BLaER1 treated with 17β-estradiol and CSF1 and Interleukin-3, amounts not matched to agents 10 nM and 100 nM (cell line): ENCODE data around the gene FILIP1L.
A peak's percentile ranks its signal among the peaks of the same experiment; 100 is the strongest.

Experiments used
- H3K27ac ChIP-seq, 11 experiments: shearing (Covaris generic); formaldehyde crosslinking; 2 replicates each; pipeline ENCODE4 v1.8.1; 2022
- H3K27me3 ChIP-seq, 11 experiments: shearing (Covaris generic); formaldehyde crosslinking; 2 replicates each; pipeline ENCODE4 v1.8.1; 2022
- H3K36me3 ChIP-seq, 11 experiments: shearing (Covaris generic); formaldehyde crosslinking; 2 replicates each; pipeline ENCODE4 v1.8.1; 2022
- H3K4me1 ChIP-seq, 10 experiments: shearing (Covaris generic); formaldehyde crosslinking; 2 replicates each; pipeline ENCODE4 v1.8.1; 2022
- H3K4me2 ChIP-seq, 11 experiments: shearing (Covaris generic); formaldehyde crosslinking; 2 replicates each; pipeline ENCODE4 v1.8.1; 2022
- H3K4me3 ChIP-seq, 10 experiments: shearing (Covaris generic); formaldehyde crosslinking; 2 replicates each; pipeline ENCODE4 v1.8.1; 2022
- H3K9ac ChIP-seq, 11 experiments: shearing (Covaris generic); formaldehyde crosslinking; 2 replicates each; pipeline ENCODE4 v1.8.1; 2022
- H3K9me3 ChIP-seq, 11 experiments: shearing (Covaris generic); formaldehyde crosslinking; replicated peaks in 1 of 11; 2 replicates each; pipeline ENCODE4 v1.8.1; 2022
- H4K20me1 ChIP-seq, 11 experiments: shearing (Covaris generic); formaldehyde crosslinking; 2 replicates each; pipeline ENCODE4 v1.8.1; 2022
- Cebpa-rat ChIP-seq, 11 experiments: shearing (Covaris generic); IDR thresholded peaks; 2 replicates each; pipeline ENCODE4 v1.8.1; 2022

The FILIP1L gene

DNA sequence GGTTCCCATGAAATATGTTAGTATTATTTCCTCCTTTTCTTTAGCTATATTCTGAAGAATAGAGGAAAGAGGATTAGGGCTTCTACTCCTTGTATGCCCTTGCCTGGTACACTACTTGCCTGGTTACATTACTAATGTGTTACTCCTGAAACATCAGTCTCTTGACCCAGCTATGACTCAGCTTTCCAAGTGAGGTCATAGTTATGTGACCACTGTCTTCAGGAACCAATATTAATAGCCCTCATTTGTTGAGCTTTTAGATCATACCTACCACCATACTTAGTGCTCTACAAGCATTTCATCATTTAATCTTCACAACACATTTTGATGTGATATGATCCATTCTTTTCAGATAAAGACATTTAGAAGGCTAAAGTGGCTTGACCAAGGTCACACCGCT lies 236.3 kb downstream of the FILIP1L start:
- Histone ChIP-seq H3K27ac (no peak overlapping the region), H3K9me3 (no peaks in the 10 kb centered on the region), H4K20me1 (peaks cover 0 to 98% (median 71%) of the 10 kb centered on the region in 11 experiments; a peak in 17 of 22 replicates), H3K4me1 (peaks cover 0 to 21% (median 13%) of the 10 kb centered on the region in 10 experiments; a peak in 15 of 20 replicates), H3K27me3 (peaks cover 33 to 54% (median 51%) of the 10 kb centered on the region in 11 experiments), H3K4me3 (no peak overlapping the region), H3K4me2 (no peak overlapping the region), H3K36me3 (peaks cover 0 to 7% (median 0%) of the 10 kb centered on the region in 11 experiments; a peak in 2 of 22 replicates), H3K9ac (no peak overlapping the region)
- no peak for TF ChIP-seq Cebpa-rat (IDR thresholded peaks at IDR 0.05)

DNA sequence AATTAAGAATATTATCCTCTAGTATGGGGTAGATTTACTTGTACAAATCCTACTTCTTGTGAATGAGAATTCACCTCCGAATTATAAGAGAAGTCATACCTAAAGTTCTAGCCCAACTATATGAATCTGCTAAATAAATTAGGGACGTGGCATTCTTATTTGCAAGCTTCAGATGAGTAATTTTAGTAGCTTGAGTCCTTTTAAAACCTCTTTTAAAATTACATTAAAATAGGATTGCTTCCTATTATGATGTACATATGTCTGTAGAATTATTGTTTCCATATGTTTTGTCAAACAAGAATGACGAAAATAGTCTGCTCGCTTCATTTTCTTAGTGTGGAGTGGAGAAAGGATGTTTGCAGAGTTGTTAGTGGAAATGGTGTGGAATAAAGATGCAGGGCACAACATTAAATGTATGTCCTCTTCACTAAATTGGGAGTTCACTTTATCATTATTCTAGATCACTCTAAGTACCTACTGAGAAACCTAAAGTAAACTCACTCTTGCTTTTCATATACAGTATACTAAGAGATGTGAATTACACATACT lies 237.2 kb downstream of the FILIP1L start:
- no peak overlapping the region for H3K4me3 ChIP-seq

DNA sequence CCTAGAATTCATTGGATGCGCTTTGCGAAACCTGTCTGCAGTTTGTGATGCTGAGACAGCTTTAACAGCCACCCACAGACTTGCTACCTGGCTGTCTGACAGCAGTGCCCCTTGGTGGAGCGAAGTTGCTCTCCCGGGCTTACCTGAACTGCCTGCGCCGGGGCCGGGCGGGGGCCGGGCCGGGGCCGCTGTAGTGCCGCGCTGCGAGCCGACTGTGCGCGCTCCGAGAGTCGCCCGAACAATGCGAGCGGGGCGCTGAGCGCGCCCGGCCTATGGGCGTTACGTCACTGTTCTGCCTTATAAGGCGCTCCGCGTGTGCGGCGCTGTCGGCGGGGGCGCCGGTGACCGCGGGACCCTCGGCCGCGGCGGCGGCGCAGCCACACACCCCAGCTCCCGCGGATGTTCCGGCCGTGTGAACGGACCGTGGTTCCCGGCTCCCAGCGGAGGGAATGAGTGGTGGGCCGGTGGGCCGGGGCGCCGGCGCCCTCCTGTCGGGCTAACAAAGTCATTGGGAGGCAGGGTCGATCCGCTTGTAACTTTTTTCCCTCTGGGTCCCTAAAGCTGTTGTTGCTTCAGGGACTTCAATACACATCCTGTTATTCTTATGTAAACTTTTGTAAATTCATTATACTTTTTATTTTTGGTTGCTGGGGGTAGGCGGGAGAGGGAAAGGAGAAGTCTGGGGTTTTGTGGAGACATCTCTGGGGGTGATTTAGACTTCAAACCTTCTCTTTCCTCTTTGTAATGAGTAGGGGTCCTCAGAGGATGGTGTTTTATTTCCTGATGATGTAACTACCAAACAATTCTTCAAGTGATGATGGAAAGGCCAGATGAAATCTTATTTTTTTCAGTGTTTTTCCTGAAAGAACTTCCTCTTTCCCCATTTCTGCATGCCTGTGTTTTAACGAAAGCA lies 238.1 kb downstream of the FILIP1L start:
- peaks cover 0 to 21% (median 13%) of the 10 kb centered on the region in 10 experiments; a peak in 15 of 20 replicates for H3K4me1 ChIP-seq
- H3K9ac ChIP-seq = peak overlapping the region in 9 of 11 experiments; percentile 9 to 81 (median 36); a peak in 15 of 22 replicates
- peaks cover 0 to 7% (median 0%) of the 10 kb centered on the region in 11 experiments; a peak in 2 of 22 replicates for H3K36me3 ChIP-seq
- H3K27me3 ChIP-seq = peaks cover 39 to 72% (median 61%) of the 10 kb centered on the region in 11 experiments
- H4K20me1 ChIP-seq = peaks cover 0 to 99% (median 89%) of the 10 kb centered on the region in 11 experiments; a peak in 17 of 22 replicates
- peak overlapping the region in 4 of 11 experiments; percentile 22 to 77 (median 66); a peak in 7 of 22 replicates for H3K27ac ChIP-seq
- no peak for TF ChIP-seq Cebpa-rat (IDR thresholded peaks at IDR 0.05)
- H3K9me3 ChIP-seq = no peaks in the 10 kb centered on the region
- H3K4me2 ChIP-seq = peak overlapping the region; percentile 75 to 93 (median 84)
- H3K4me3 ChIP-seq = peak overlapping the region; percentile 44 to 71 (median 56)

More for the DNA sequence above, 237.2 kb downstream of the FILIP1L start:
- no peaks in the 10 kb centered on the region for H3K9me3 ChIP-seq
- H3K4me1 ChIP-seq = peaks cover 0 to 21% (median 13%) of the 10 kb centered on the region in 10 experiments; a peak in 15 of 20 replicates
- H3K27ac ChIP-seq = no peak overlapping the region
- TF ChIP-seq Cebpa-rat (IDR thresholded peaks at IDR 0.05) = no peak
- peak overlapping the region in 2 of 11 experiments; percentile 88 to 92; a peak in 3 of 22 replicates for H3K4me2 ChIP-seq
- peaks cover 0 to 7% (median 0%) of the 10 kb centered on the region in 11 experiments; a peak in 2 of 22 replicates for H3K36me3 ChIP-seq
- peaks cover 39 to 63% (median 59%) of the 10 kb centered on the region in 11 experiments for H3K27me3 ChIP-seq
- H4K20me1 ChIP-seq = peaks cover 0 to 98% (median 80%) of the 10 kb centered on the region in 11 experiments; a peak in 17 of 22 replicates
- H3K9ac ChIP-seq = no peak overlapping the region

DNA sequence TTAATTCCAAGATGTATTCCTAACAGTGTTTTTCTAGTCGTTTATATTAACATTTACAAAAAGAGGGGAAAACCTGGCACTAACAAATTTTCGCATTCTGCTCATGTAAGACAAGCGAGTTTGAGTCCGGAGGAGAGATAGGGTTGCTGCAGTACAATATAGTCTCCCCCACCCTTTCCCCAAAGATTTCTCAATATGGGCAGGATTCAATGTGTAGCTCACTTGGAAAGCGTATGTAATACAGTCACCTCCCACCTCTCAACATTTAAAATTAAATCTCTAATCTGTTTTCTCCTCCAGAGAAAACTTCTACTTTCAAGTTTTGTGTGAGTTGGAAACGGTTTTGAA lies 238.7 kb downstream of the FILIP1L start:
- Histone ChIP-seq H3K27ac (peak overlapping the region in 3 of 11 experiments; percentile 59 to 77 (median 74); a peak in 5 of 22 replicates), H3K36me3 (peaks cover 0 to 7% (median 0%) of the 10 kb centered on the region in 11 experiments; a peak in 2 of 22 replicates), H3K27me3 (peaks cover 39 to 74% (median 61%) of the 10 kb centered on the region in 11 experiments), H3K9ac (peak overlapping the region in 8 of 11 experiments; percentile 9 to 81 (median 52); a peak in 14 of 22 replicates), H3K4me2 (peak overlapping the region; percentile 75 to 93 (median 84)), H3K4me1 (peaks cover 0 to 21% (median 13%) of the 10 kb centered on the region in 10 experiments; a peak in 15 of 20 replicates), H4K20me1 (peaks cover 0 to 99% (median 95%) of the 10 kb centered on the region in 11 experiments; a peak in 17 of 22 replicates), H3K4me3 (peak overlapping the region; percentile 44 to 71 (median 56)), H3K9me3 (no peaks in the 10 kb centered on the region)
- TF ChIP-seq Cebpa-rat (IDR thresholded peaks at IDR 0.05) = no peak

DNA sequence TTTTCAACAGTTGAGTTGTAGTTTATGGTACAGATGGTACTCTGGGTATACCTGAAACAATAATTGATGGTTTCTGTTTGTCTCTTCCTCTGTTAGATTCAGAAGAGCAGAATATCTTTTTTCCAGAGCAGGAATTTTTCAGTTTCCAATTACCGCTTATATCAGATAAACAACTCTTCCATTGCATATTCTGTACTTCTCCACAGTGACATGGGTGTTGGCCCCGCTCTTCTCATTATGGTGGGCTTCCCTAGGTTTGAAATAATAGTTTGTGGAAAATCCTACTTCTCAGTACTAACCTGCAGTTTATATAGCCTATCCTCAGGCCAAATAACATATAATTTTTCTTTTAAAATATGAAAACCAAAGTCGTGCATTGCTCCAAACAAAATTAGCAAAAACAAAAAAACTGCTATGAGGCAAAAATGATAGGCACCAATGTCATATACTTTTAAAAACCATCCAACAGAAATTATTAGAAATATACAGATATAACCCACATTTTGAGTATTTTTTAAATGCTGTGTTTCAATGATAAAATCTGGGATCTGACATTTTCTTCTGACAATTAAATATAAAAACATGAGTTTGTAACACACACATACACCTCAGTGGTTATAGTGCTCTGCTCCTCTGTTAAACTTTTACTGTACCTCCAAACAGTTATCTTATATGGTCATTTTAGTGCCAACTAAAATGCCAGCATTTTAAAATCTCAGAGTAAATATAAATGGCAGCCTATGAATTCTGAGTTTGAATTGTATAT lies 239.9 kb downstream of the FILIP1L start:
- no peak overlapping the region for H3K9ac ChIP-seq
- no peak overlapping the region for H3K4me3 ChIP-seq
- no peaks in the 10 kb centered on the region for H3K9me3 ChIP-seq
- no peak overlapping the region for H3K27ac ChIP-seq
- H3K4me1 ChIP-seq = peaks cover 0 to 21% (median 13%) of the 10 kb centered on the region in 10 experiments; a peak in 15 of 20 replicates
- H3K36me3 ChIP-seq = no peaks in the 10 kb centered on the region
- H4K20me1 ChIP-seq = peaks cover 0 to 100% (median 93%) of the 10 kb centered on the region in 11 experiments; a peak in 17 of 22 replicates
- peaks cover 39 to 74% (median 61%) of the 10 kb centered on the region in 11 experiments for H3K27me3 ChIP-seq
- TF ChIP-seq Cebpa-rat (IDR thresholded peaks at IDR 0.05) = no peak
- H3K4me2 ChIP-seq = no peak overlapping the region

DNA sequence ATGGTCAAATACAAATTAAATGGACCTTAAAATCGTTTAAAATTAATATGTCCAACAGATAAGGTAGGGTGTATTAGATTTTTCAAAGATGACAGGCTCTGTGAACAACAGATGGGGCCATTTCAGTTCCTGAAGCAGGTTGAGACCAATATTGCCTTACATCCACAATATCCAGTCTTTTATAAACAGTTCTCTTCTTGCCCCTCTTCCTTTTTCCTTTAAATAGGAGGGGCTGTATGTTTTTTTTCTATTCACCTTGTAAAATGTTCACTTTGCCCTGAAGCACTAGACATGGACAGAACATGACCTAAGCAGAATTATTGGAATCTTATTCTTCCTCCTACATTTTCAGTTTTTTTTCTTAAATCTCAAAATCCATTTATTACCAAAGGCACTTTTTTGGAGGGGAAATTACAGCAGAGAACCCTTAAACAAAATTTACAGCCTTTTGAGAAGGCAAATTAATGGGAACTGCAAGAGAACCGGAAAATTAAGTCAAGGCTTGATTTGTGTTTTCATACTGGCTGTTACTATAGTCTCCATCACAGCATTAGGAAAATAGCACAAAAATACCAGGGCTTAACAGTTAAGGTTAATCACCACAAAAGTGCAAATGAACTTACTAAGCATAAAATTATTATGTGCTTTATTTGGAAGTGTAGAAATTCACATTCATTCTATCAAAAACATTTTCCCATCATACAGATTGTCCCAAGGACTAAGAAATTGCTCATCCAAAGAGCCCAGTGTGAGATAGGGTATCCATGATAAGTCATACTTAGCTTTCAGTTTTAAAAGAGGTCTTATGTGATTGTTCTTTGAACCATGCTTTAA lies 240.8 kb downstream of the FILIP1L start:
- TF ChIP-seq Cebpa-rat (IDR thresholded peaks at IDR 0.05) = no peak
- H3K27me3 ChIP-seq = peaks cover 39 to 74% (median 61%) of the 10 kb centered on the region in 11 experiments
- no peaks in the 10 kb centered on the region for H3K9me3 ChIP-seq
- H3K4me2 ChIP-seq = no peak overlapping the region
- no peak overlapping the region for H3K4me3 ChIP-seq
- H3K9ac ChIP-seq = no peak overlapping the region
- H3K27ac ChIP-seq = no peak overlapping the region
- H3K36me3 ChIP-seq = no peaks in the 10 kb centered on the region
- H4K20me1 ChIP-seq = peaks cover 0 to 100% (median 96%) of the 10 kb centered on the region in 11 experiments; a peak in 17 of 22 replicates
- H3K4me1 ChIP-seq = peaks cover 0 to 21% (median 13%) of the 10 kb centered on the region in 10 experiments; a peak in 15 of 20 replicates

DNA sequence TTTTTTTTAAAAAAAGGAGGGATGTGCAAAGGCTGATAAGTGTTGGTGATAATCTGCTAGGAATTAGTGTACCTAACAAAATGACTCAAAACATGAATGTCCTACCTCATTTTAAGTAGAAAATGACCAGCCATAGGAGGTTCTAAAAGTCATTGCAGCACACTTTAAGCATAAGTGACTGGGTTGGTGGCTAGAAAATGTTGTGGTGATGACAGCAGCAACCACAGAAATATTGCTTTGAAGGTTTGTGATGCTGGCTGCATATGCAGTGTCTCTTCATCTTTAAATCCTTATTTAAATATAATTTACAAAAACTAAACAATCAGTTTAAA lies 241.4 kb downstream of the FILIP1L start:
- peaks cover 0 to 21% (median 13%) of the 10 kb centered on the region in 10 experiments; a peak in 15 of 20 replicates for H3K4me1 ChIP-seq

More for the DNA sequence above, 241.4 kb downstream of the FILIP1L start:
- no peak for TF ChIP-seq Cebpa-rat (IDR thresholded peaks at IDR 0.05)
- no peak overlapping the region for H3K4me3 ChIP-seq
- H3K9ac ChIP-seq = no peak overlapping the region
- peaks cover 39 to 68% (median 57%) of the 10 kb centered on the region in 11 experiments for H3K27me3 ChIP-seq
- peaks cover 0 to 100% (median 90%) of the 10 kb centered on the region in 11 experiments; a peak in 17 of 22 replicates for H4K20me1 ChIP-seq
- H3K27ac ChIP-seq = no peak overlapping the region
- 0 out of 22 replicates have a peak, but pooled peaks cover 0 to 4% (median 0%) of the 10 kb centered on the region in 11 experiments for H3K36me3 ChIP-seq
- H3K4me2 ChIP-seq = no peak overlapping the region
- no peaks in the 10 kb centered on the region for H3K9me3 ChIP-seq
